HEK293 (cell line): Measurements from ENCODE around the gene RFNG.

Experiments
- CTCF ChIA-PET: fragments of 350-600 bp; formaldehyde crosslinking; extraction: SDS; loops from one replicate; lab custom pipeline; 2021; ENCODE audit warnings: antibody characterized with exemption; lab: Yijun Ruan, JAX
- POLR2A ChIA-PET: fragments of 300-600 bp; formaldehyde crosslinking; extraction: SDS; loops from one replicate; lab custom pipeline; 2020; ENCODE audit warnings: antibody characterized with exemption, inconsistent platforms; lab: Yijun Ruan, JAX
- H3K27ac ChIP-seq: fragments of 200-500 bp; sonication (Bioruptor generic); 2 replicates; pipeline ENCODE4 v1.5.1; 2014; ENCODE audit warnings: low read depth, low read length, control low read depth, inconsistent platforms; ENCODE audit errors: extremely low read depth
- H3K36me3 ChIP-seq, 2 experiments: fragments of 200-500 bp in 1 of 2; sonication (Bioruptor generic) in 1 of 2; 1 replicate in 1 of 2; 2 replicates in 1 of 2; pipeline ENCODE4 v1.5.1; 2014 to 2017; ENCODE audit warnings: inconsistent platforms in 2 of 2, low read length in 2 of 2; ENCODE audit not compliant: control insufficient read depth in 2 of 2, insufficient read depth in 1 of 2
- H3K4me1 ChIP-seq: fragments of 200-500 bp; sonication (Bioruptor generic); 2 replicates; pipeline ENCODE4 v1.5.1; 2014; ENCODE audit warnings: mild to moderate bottlenecking, low read length, inconsistent platforms; ENCODE audit not compliant: control insufficient read depth, insufficient read depth
- H3K4me3 ChIP-seq: 2 replicates; pipeline ENCODE4 v1.5.1; 2011; ENCODE audit warnings: low read depth, mild to moderate bottlenecking, control low read depth, low read length, moderate library complexity
- H3K9me3 ChIP-seq: fragments of 200-500 bp; sonication (Bioruptor generic); 2 replicates; pipeline ENCODE4 v1.5.1; 2014; ENCODE audit warnings: low read depth, low read length, inconsistent platforms; ENCODE audit not compliant: control insufficient read depth, insufficient read depth
- GLIS2 ChIP-seq: fragments of 450-650 bp; formaldehyde crosslinking; IDR thresholded peaks from 2 replicates; pipeline ENCODE4 v1.5.1; 2016; ENCODE audit warnings: missing biosample characterization, missing genetic modification characterization
- HIC1 ChIP-seq: fragments of 450-650 bp; formaldehyde crosslinking; IDR thresholded peaks from 2 replicates; pipeline ENCODE4 v1.5.1; 2016; ENCODE audit warnings: missing biosample characterization, missing genetic modification characterization
- PRDM4 ChIP-seq: fragments of 450-650 bp; formaldehyde crosslinking; IDR thresholded peaks from 2 replicates; pipeline ENCODE4 v1.5.1; 2017; ENCODE audit warnings: missing biosample characterization, missing genetic modification characterization
- SP3 ChIP-seq: fragments of 450-650 bp; formaldehyde crosslinking; IDR thresholded peaks from 2 replicates; pipeline ENCODE4 v1.5.1; 2016; ENCODE audit warnings: missing biosample characterization, missing genetic modification characterization
- TSHZ1 ChIP-seq: fragments of 450-650 bp; formaldehyde crosslinking; IDR thresholded peaks from 2 replicates; pipeline ENCODE4 v1.5.1; 2016; ENCODE audit warnings: missing biosample characterization, missing genetic modification characterization, borderline replicate concordance
- ZFP69B ChIP-seq: fragments of 450-650 bp; formaldehyde crosslinking; IDR thresholded peaks from 2 replicates; pipeline ENCODE4 v1.5.1; 2016; ENCODE audit warnings: missing biosample characterization, missing genetic modification characterization
- ZNF561 ChIP-seq: fragments of 450-650 bp; IDR thresholded peaks from 2 replicates; pipeline ENCODE4 v1.5.1; 2018; ENCODE audit warnings: missing biosample characterization, missing genetic modification characterization, borderline replicate concordance
- ZNF600 ChIP-seq: fragments of 450-650 bp; formaldehyde crosslinking; IDR thresholded peaks from 2 replicates; pipeline ENCODE4 v1.5.1; 2016; ENCODE audit warnings: missing biosample characterization, missing genetic modification characterization
- ZNF792 ChIP-seq: fragments of 450-650 bp; formaldehyde crosslinking; IDR thresholded peaks from 2 replicates; pipeline ENCODE4 v1.5.1; 2016; ENCODE audit warnings: missing biosample characterization, missing genetic modification characterization

Gene RFNG

GRCh38 chr17:82061047-82061925 lies 9.7 kb upstream of the RFNG start:
- Histone ChIP-seq H3K4me1 (peaks cover 7% of the 10 kb centered on the region; the same call in 1 of the 2 replicates), H3K27ac (peak overlapping the region; percentile 32; the same call in 1 of the 2 replicates)
- CTCF ChIA-PET: interaction anchor here (0.5 to 0.7 kb wide), 2 partner anchors 35 to 41 kb away, joined by 3 read pairs; no protein-coding TSS in a partner anchor

GRCh38 chr17:82060614-82061013 lies 9.0 kb upstream of the RFNG start:
- Histone ChIP-seq H3K4me1 (peaks cover 7% of the 10 kb centered on the region; the same call in 1 of the 2 replicates), H3K9me3 (no peaks in the 10 kb centered on the region), H3K4me3 (no peak overlapping the region), H3K36me3 (peaks cover 3 to 90% of the 10 kb centered on the region in 2 experiments; a peak in 1 of 3 replicates), H3K27ac (peak overlapping the region; percentile 32; the same call in 1 of the 2 replicates)
- ChIA-PET POLR2A (interaction anchor here (0.9 to 14.2 kb wide), 12 partner anchors 9 to 38 kb away, joined by 3 to 96 read pairs (median 4); partner anchors contain the start of genes CENPX, DCXR, LRRC45 and RAC3), CTCF (interaction anchor here (0.5 to 0.7 kb wide), 4 partner anchors 17 to 106 kb away, joined by 3 to 4 read pairs (median 3); no protein-coding TSS in a partner anchor)
- TF ChIP-seq GLIS2 (tag by site-specific recombination) (0 out of 2 replicates have a peak, but pooled peaks have one; percentile 28), ZNF792 (tag by site-specific recombination) (no peak)

More at GRCh38 chr17:82061047-82061925, 9.7 kb upstream of the RFNG start:
- H3K9me3 ChIP-seq: no peaks in the 10 kb centered on the region
- TF ChIP-seq SP3 (tag by site-specific recombination) (no peak), ZNF600 (peak; percentile 97), ZNF561 (tag by site-specific recombination) (no peak), GLIS2 (tag by site-specific recombination) (peak; percentile 42), HIC1 (tag by site-specific recombination) (0 out of 2 replicates have a peak, but pooled peaks have one; percentile 37), ZFP69B (tag by site-specific recombination) (peak; percentile 34; the same call in 1 of the 2 replicates)
- TF ChIP-seq, all 188 proteins: peak for 4
- Histone ChIP-seq H3K4me3 (no peak overlapping the region), H3K36me3 (peaks cover 3 to 84% of the 10 kb centered on the region in 2 experiments; a peak in 1 of 3 replicates)
- POLR2A ChIA-PET: interaction anchor here (0.6 to 14.2 kb wide), 13 partner anchors 8 to 93 kb away, joined by 3 to 96 read pairs (median 4); partner anchors contain the start of genes CENPX, DCXR, LRRC45 and RAC3

- ChIA-PET POLR2A (interaction anchor here (0.8 to 14.2 kb wide), 10 partner anchors 9 to 37 kb away, joined by 3 to 96 read pairs (median 4); partner anchors contain the start of genes CENPX, DCXR, LRRC45 and RAC3), CTCF (interaction anchor here (0.5 to 0.6 kb wide), 2 partner anchors 39 to 101 kb away, joined by 3 to 4 read pairs; no protein-coding TSS in a partner anchor)
- Histone ChIP-seq H3K4me1 (peaks cover 7% of the 10 kb centered on the region; the same call in 1 of the 2 replicates), H3K9me3 (no peaks in the 10 kb centered on the region), H3K27ac (no peak overlapping the region), H3K4me3 (no peak overlapping the region), H3K36me3 (peaks cover 3 to 97% of the 10 kb centered on the region in 2 experiments; a peak in 2 of 3 replicates)
- no peak for TF ChIP-seq PRDM4 (tag by site-specific recombination)
- TF ChIP-seq TSHZ1 (tag by site-specific recombination): no peak
These were observed 8.4 kb upstream of the RFNG start for GRCh38 chr17:82060001-82060380.
